Activated T-cell treated with anti-CD3 and anti-CD28 coated beads, Interleukin-2, amount 50 U/mL, for 24 hours (primary cell): ENCODE results near the gene KRT38.

ENCODE experiments used
- DNase-seq: peaks from one replicate; pipeline ENCODE4 v3.0.0-alpha.2; 2020
- H3K27ac Mint-ChIP-seq: 2 replicates; pipeline ENCODE4 v1.8.0; 2020; ENCODE audit warnings: mild to moderate bottlenecking, mixed read lengths
- H3K27me3 Mint-ChIP-seq: 2 replicates; pipeline ENCODE4 v1.8.0; 2020; ENCODE audit warnings: mixed read lengths
- H3K36me3 Mint-ChIP-seq: 2 replicates; pipeline ENCODE4 v1.8.0; 2020; ENCODE audit warnings: low read depth, mixed read lengths
- H3K4me1 Mint-ChIP-seq: 2 replicates; pipeline ENCODE4 v1.8.0; 2020; ENCODE audit warnings: low read depth, mixed read lengths
- H3K4me3 Mint-ChIP-seq: 2 replicates; pipeline ENCODE4 v1.8.0; 2020; ENCODE audit warnings: mild to moderate bottlenecking, moderate library complexity, mixed read lengths
- H3K9me3 Mint-ChIP-seq: 2 replicates; pipeline ENCODE4 v1.8.0; 2020; ENCODE audit warnings: mixed read lengths

KRT38 gene

DNA sequence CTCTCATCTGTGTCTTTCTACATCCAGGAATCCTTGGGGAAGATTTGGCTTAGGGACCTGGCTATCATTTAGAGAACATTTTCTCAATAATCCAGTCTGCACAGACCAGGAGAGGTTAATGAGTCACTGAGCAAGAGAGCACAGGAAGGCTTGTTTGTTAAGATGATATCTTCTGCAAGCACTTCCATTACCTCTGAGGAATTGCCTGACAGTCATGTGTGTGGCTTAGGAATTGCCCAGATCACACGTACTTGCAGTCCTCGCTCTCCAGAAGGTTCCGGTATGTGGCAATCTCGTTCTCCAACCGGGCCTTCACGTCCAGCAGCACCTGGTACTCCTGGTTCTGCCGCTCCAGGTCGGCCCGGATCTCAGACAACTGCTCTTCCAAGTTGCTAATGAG is 19.7 kb downstream of the KRT38 start:
- Mint-ChIP-seq H3K9me3 (no peaks in the 10 kb centered on the region), H3K36me3 (no peaks in the 10 kb centered on the region), H3K27ac (no peak overlapping the region), H3K27me3 (no peaks in the 10 kb centered on the region), H3K4me3 (no peak overlapping the region), H3K4me1 (peaks cover 1% of the 10 kb centered on the region)
- DNase-seq = no peak

DNA sequence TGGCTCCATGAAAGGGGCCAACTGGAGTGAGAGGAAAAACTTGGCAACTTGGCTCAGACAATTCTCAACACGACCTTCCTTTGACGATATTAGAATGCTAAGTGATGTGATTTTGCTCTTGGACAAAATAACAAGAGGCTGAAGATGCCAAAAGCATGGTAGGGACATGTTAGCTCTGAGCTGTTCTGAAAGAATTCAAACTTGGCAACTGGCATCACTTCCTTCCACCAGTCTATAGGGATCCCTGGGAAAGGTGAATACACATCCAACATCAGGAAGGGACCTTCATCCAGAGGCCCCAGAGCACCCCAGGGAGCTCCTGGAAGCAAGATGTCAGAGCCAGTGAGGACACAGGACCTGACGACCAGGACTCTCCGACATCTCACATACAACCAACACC is 20.6 kb downstream of the KRT38 start:
- Mint-ChIP-seq H3K36me3 (no peaks in the 10 kb centered on the region), H3K4me1 (peaks cover 1% of the 10 kb centered on the region), H3K27ac (no peak overlapping the region), H3K9me3 (no peaks in the 10 kb centered on the region), H3K27me3 (no peaks in the 10 kb centered on the region), H3K4me3 (no peak overlapping the region)
- DNase-seq = no peak

DNA sequence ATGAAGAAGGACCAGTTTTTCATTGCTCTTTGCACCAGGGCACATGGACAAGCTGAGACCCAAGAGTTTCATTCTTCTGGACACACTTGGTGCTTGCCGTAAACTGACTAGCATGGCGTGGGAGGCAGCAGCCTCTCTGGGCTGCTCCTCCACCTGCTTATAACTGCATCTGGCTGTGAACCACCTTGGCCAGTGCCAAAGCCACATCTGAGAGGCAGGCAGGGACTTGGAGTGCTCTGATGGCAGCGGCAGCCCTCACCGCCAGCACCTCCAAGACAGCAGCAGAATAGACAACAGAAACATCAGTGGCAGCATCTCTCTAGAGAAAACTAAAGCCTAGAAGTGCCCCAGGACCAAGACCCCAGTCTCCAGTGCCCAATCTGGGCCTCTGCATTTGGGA is 21.1 kb downstream of the KRT38 start:
- no peaks in the 10 kb centered on the region for H3K9me3 Mint-ChIP-seq
- peaks cover 1% of the 10 kb centered on the region for H3K4me1 Mint-ChIP-seq
- H3K4me3 Mint-ChIP-seq = no peak overlapping the region
- no peaks in the 10 kb centered on the region for H3K27me3 Mint-ChIP-seq
- H3K36me3 Mint-ChIP-seq = no peaks in the 10 kb centered on the region
- H3K27ac Mint-ChIP-seq = no peak overlapping the region
- no peak for DNase-seq

DNA sequence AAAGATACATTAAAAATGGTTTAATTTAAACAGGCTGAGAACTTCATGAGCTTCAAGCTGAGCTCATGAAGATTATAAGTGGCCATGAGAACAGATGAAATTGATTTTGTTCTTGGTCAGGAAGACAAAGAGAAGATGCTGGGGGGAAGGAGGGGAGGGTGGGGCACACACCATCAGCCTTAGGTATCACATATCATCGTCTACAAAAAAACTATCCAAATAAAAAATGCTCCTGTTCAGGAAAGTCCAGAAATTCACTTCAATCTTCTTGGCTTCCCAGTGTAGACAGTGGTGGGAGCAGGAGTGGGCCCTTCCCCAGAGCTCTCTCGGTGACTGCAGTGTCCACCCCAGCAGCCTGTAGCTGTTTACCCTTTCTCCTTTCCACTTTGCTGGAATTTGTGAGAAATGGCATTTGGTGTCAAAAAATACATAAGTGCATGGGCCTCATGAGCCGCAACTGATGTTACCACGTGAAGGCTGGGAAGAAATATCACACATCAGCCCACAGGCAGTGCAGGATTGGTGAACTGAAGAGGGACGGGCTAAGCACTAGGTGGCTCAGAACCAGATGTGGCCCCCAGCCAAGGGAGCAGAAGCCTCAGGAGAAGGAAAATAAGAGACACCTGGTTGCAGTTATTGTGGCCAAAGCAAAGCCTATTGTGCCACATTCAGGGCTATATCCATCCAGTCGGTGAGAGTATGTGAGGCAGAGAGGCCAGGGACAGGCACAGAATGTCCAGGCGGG is 22.5 kb downstream of the KRT38 start:
- no peak overlapping the region for H3K27ac Mint-ChIP-seq
- no peak for DNase-seq
- no peaks in the 10 kb centered on the region for H3K9me3 Mint-ChIP-seq
- H3K27me3 Mint-ChIP-seq = no peaks in the 10 kb centered on the region
- peaks cover 1% of the 10 kb centered on the region for H3K4me1 Mint-ChIP-seq
- no peaks in the 10 kb centered on the region for H3K36me3 Mint-ChIP-seq
- H3K4me3 Mint-ChIP-seq = no peak overlapping the region

DNA sequence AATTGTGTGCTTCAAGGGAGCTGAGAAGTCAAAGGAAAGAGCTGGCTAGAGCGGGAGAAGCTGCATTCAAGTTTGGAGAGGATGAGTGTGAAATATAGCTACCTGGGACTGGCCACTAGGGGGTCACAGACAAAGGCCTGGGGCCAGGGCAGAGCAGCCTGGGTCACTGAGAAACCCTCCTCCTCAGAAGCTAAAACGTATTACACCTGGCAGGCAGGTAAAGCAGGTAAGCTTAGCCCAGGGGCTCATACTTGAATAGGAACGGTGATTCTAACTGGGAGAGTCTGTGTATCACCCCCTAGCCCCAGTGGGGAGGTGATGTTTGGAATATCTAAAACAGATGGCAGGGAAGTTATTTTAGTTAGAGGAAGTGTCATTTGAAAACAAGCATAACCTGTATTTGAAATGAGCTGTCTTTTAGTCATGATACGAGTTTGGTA is 23.2 kb downstream of the KRT38 start:
- no peak for DNase-seq
- Mint-ChIP-seq H3K4me1 (peaks cover 1% of the 10 kb centered on the region), H3K27ac (no peak overlapping the region), H3K4me3 (no peak overlapping the region), H3K36me3 (no peaks in the 10 kb centered on the region), H3K27me3 (no peaks in the 10 kb centered on the region), H3K9me3 (no peaks in the 10 kb centered on the region)

DNA sequence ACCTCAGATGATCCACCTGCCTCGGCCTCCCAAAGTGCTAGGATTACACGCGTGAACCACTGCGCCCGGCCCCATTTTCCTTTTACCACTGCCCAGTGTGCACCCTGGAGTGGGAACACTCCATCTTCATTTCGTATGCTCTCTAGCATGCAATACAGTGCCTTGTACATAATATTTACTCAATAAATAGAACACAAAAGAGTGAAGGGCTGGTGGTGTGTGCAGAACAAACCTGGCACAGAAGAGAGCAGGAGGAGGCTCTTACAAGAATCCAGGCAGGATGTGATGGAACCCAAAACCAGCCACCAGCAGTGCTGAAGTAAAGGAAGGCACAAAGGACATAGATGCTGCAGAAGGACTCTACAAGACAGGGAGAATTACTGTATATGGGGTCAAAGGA is 23.7 kb downstream of the KRT38 start:
- no peaks in the 10 kb centered on the region for H3K36me3 Mint-ChIP-seq
- H3K27me3 Mint-ChIP-seq = no peaks in the 10 kb centered on the region
- no peak for DNase-seq
- H3K27ac Mint-ChIP-seq = no peak overlapping the region
- H3K4me1 Mint-ChIP-seq = peaks cover 1% of the 10 kb centered on the region
- no peaks in the 10 kb centered on the region for H3K9me3 Mint-ChIP-seq
- no peak overlapping the region for H3K4me3 Mint-ChIP-seq

DNA sequence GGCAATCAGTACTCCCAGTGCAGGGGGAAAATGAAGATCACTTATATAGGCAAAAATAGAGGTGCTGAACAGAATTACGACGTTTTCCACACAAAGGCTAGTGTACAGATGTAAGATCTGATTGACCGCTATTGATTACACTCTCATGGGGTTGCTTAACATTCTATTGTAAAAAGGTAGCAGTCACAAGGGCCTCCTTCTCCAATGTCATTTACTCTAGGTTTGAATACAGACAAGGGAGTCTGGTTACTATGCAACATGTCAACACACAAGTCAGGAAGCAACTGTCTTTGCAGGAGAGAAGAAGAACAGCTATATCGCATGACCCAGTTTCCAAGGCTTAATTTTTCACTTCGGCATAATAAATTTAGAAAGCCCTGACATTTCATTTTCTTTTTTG is 24.3 kb downstream of the KRT38 start:
- Mint-ChIP-seq H3K9me3 (no peaks in the 10 kb centered on the region), H3K27ac (no peak overlapping the region), H3K4me3 (no peak overlapping the region), H3K27me3 (no peaks in the 10 kb centered on the region), H3K36me3 (no peaks in the 10 kb centered on the region), H3K4me1 (peaks cover 1% of the 10 kb centered on the region)
- DNase-seq = no peak

DNA sequence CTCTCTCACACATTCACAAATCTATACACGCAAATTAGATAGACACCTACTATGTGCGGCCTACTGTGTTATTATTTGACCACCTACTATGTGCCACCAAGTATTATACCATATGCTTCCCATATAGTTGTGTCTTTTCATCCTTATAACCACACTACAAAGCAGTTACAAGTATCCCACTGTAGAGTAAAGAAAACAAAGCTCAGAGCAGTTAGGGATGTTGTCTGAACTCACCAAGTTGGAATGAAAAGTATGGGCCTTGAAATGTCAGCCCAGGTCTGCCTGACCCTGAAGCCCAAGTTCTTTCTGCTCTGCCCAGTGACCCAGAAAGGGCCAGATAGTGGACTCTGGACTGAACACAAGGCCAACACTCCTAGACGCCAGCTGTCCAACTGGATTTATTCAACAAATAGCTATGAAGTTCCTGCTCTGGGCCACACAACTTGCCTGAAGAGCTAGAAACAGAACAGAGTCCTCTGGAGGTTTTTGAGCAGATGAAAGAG is 24.9 kb downstream of the KRT38 start:
- Mint-ChIP-seq H3K4me1 (peaks cover 1% of the 10 kb centered on the region), H3K27me3 (no peaks in the 10 kb centered on the region), H3K4me3 (no peak overlapping the region), H3K27ac (no peak overlapping the region), H3K9me3 (no peaks in the 10 kb centered on the region), H3K36me3 (no peaks in the 10 kb centered on the region)
- no peak for DNase-seq

DNA sequence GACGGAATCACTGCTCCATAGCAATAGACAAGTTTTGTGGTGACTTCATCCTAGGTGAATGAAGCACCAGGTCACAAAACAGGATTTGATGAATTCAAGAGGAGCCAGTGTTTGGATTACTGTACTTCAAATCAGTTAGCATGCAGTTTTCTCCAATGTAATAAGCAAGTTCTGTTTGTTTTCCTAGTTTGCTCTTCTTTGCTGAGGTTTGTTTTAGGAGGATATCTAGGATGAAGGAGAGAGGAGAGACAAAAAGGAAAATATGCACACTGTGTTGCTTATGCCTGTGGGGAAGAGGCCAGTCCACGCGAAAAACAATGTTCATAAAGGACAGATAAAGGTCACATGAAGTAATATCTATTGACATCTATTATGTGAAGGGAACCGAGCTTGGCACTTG is 25.4 kb downstream of the KRT38 start:
- Mint-ChIP-seq H3K27ac (no peak overlapping the region), H3K27me3 (no peaks in the 10 kb centered on the region), H3K36me3 (no peaks in the 10 kb centered on the region), H3K4me3 (no peak overlapping the region), H3K9me3 (no peaks in the 10 kb centered on the region), H3K4me1 (peaks cover 1% of the 10 kb centered on the region)
- DNase-seq = no peak

DNA sequence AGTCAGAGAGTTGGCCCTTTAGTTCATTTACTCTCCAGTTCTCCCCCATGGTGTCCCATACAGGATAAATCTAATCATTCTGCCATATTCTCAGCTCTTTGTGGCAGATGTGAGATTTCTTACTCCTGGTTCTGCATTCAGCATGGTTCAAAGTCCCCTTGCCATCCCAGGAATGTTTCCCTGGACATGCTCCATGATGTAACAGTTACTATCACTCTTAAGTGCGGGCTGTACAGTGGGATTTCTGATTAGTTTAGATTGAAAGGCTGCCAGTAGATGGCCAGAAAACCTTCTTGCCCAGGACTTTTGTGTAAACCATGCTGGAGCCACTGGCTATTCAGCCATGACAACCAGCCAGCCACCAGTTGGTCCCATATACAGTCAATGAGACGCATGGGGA is 26.8 kb downstream of the KRT38 start:
- no peaks in the 10 kb centered on the region for H3K9me3 Mint-ChIP-seq
- H3K4me3 Mint-ChIP-seq = no peak overlapping the region
- DNase-seq = no peak
- H3K36me3 Mint-ChIP-seq = no peaks in the 10 kb centered on the region
- no peaks in the 10 kb centered on the region for H3K27me3 Mint-ChIP-seq
- peaks cover 5% of the 10 kb centered on the region for H3K4me1 Mint-ChIP-seq
- H3K27ac Mint-ChIP-seq = no peak overlapping the region

DNA sequence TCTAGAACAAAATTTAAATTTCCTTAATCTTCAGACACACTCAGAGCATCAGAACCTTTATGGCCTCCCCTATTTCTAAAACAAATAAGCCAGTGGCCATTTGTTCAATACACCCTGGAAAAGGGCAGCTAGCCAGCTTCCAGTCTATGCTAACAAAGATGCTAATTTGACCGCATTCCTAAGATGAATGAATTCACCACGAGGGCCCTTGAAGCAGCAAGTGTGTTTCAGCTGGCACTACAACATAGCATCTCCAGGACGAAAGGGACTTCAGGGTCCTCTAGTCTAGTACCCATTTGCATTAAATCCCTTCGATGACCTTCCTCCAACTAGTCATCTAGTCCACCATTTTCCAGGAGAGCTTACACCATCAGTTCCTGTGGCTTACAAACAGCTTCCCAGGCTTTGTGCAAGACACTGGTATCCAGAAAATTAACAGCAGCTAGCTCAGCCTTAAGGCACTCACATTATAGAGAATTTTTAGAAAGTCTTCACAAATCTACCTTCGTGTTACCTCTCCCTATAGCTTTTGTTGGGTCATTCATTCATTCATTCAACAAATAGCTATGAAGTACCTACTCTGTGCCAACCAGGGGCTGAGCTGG is 27.3 kb downstream of the KRT38 start:
- Mint-ChIP-seq H3K36me3 (no peaks in the 10 kb centered on the region), H3K27ac (no peak overlapping the region), H3K4me3 (no peak overlapping the region), H3K4me1 (peaks cover 9% of the 10 kb centered on the region), H3K27me3 (no peaks in the 10 kb centered on the region), H3K9me3 (no peaks in the 10 kb centered on the region)
- no peak for DNase-seq

DNA sequence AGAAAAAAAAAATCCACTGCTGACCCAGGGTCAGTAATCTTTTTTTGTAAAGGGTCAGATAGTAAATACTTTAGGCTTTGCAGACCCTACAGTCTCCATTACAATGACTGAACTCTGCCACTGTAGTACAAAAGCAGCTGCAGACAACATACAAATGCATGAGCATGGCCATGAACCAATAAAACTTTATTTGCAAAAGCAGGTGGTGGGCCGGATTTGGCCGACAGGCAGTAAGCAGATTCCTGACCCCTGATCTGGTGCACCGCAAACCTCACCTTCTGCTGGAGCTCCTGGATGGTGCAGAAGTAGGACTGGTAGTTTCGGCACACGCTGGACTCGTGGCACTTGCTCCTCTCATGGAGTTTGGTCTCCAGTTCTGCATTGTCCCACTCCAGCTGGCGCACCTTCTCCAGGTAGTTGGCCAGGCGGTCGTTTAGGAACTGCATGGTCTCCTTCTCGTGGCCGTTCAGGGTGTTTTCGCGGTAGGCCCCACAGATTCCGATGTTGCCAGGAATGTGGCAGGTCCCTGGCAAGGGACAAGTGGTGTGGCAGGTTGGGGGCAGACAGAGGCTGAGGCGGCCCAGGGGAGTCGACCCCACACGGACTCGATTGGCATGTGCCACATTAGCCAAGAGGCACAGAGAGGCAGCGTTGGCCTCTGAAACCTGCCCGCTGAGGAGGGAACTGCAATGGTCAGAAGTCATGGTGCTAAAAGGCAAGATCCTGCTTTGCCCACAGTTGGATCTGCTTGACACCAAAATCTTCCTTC is 29.5 kb downstream of the KRT38 start:
- Mint-ChIP-seq H3K4me1 (peaks cover 9% of the 10 kb centered on the region), H3K27ac (no peak overlapping the region), H3K4me3 (no peak overlapping the region), H3K36me3 (no peaks in the 10 kb centered on the region), H3K9me3 (no peaks in the 10 kb centered on the region), H3K27me3 (no peaks in the 10 kb centered on the region)
- DNase-seq = no peak

DNA sequence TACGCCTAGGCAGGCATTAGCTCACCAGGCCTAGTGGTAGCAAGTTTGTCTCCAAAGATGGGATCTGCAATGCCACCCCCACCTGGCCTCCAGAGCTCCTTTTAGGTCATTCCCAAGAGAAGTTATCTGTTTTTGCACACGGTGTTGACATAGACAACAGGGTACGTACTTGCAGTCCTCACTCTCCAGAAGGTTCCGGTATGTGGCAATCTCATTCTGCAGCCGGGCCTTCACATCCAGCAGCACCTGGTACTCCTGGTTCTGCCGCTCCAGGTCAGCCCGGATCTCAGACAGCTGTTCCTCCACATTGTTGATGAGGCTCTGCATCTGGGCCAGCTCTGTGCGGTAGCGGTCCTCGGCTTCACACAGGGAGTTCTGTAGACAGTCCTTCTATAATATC is 33.6 kb downstream of the KRT38 start:
- H3K4me3 Mint-ChIP-seq = no peak overlapping the region
- H3K9me3 Mint-ChIP-seq = no peaks in the 10 kb centered on the region
- H3K4me1 Mint-ChIP-seq = peaks cover 41% of the 10 kb centered on the region
- no peak overlapping the region for H3K27ac Mint-ChIP-seq
- no peaks in the 10 kb centered on the region for H3K36me3 Mint-ChIP-seq
- no peaks in the 10 kb centered on the region for H3K27me3 Mint-ChIP-seq
- no peak for DNase-seq

DNA sequence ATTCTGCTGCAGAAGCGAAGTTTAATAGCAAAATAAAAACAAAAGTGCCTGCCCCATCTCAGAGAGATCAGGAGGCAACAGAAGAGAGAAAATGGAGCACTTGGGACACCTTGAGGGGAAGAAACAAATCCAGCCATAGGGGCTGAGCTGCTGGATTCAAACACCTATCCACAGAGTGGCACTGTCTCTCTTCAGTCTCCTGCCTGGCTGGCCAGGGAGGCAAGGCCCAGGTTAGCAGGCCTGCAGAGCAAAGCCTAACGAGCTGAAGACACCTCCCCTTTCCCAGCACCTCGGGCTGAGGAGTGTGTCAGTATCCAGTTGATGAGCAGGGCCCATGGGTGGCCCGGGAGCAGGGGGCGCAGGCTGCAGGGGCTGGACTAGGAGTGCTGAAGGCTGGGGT is 34.6 kb downstream of the KRT38 start:
- peaks cover 44% of the 10 kb centered on the region for H3K4me1 Mint-ChIP-seq
- H3K27me3 Mint-ChIP-seq = no peaks in the 10 kb centered on the region
- no peaks in the 10 kb centered on the region for H3K36me3 Mint-ChIP-seq
- H3K4me3 Mint-ChIP-seq = no peak overlapping the region
- no peak for DNase-seq
- H3K9me3 Mint-ChIP-seq = no peaks in the 10 kb centered on the region
- H3K27ac Mint-ChIP-seq = no peak overlapping the region
